Transverse colon (tissue), 4 donors: Measurements from ENCODE around the gene TXNRD3. TPM values are rescaled to one million over a fixed set of nuclear protein-coding genes. Genes with fewer than 3 reads are reported as not detected.

Source experiments
- DNase-seq: peaks from one replicate; pipeline ENCODE4 v3.0.0-alpha.2; 2019
- H3K27ac ChIP-seq, 4 donors: fragments of 200-600 bp; sonication (generic); 2 replicates each; pipeline ENCODE4 v1.5.1; 2016 to 2018; ENCODE audit warnings: inconsistent platforms in 4 of 4
- H3K27me3 ChIP-seq: fragments of 200-600 bp; sonication (generic); 2 replicates; pipeline ENCODE4 v1.5.1; 2017; ENCODE audit warnings: inconsistent platforms
- H3K36me3 ChIP-seq, 4 donors: fragments of 200-600 bp; sonication (generic); 2 replicates each; pipeline ENCODE4 v1.5.1; 2017 to 2019; ENCODE audit warnings: inconsistent platforms in 4 of 4
- H3K4me1 ChIP-seq, 4 donors: fragments of 200-600 bp; sonication (generic); 2 replicates each; pipeline ENCODE4 v1.5.1; 2017 to 2020; ENCODE audit warnings: inconsistent platforms in 4 of 4
- H3K4me3 ChIP-seq, 4 donors: fragments of 200-600 bp; sonication (generic); 1 replicate in 1 of 4; 2 replicates in 3 of 4; pipeline versions ENCODE4 v1.5.1 to v1.6.1; 2017 to 2019; ENCODE audit warnings: inconsistent platforms in 4 of 4
- H3K9me3 ChIP-seq, 2 donors: fragments of 200-600 bp; sonication (generic); 2 replicates each; pipeline ENCODE4 v1.5.1; 2017 to 2019; ENCODE audit warnings: inconsistent platforms in 2 of 2
- EP300 ChIP-seq: sonication (generic); formaldehyde crosslinking; IDR thresholded peaks from one replicate; pipeline ENCODE4 v1.6.1; 2017; ENCODE audit warnings: antibody characterized with exemption, low read depth
- POLR2A ChIP-seq: fragments of 450-650 bp; IDR thresholded peaks from one replicate; pipeline ENCODE4 v1.6.1; 2016; ENCODE audit warnings: antibody characterized with exemption, mild to moderate bottlenecking, moderate library complexity
- POLR2AphosphoS5 ChIP-seq, 3 donors: sonication (generic); formaldehyde crosslinking; IDR thresholded peaks; one replicate each; pipeline ENCODE4 v1.6.1; 2016; ENCODE audit warnings: antibody characterized with exemption in 3 of 3
- WGBS, 2 donors: methylation state at CpG; one replicate each; pipeline ENCODE4 v1.1.5; 2018; ENCODE audit warnings: low coverage in 1 of 2; 5-methylcytosine and 5-hydroxymethylcytosine counted together
- in situ Hi-C, 4 donors: fragments of 200-750 bp; cut with MboI; loops; one replicate each; pipeline versions ENCODE4 v1.15.0 to v1.15.1; 2017; ENCODE audit warnings: low sequenced_read_pairs in 3 of 4, low pct_ligation_motif_present in 1 of 4, low pct_unique_long_range_greater_than_20kb in 1 of 4
- intact Hi-C: fragments of 100-400 bp; cut with DNase I; formaldehyde crosslinking; loops from one replicate; pipeline ENCODE4 v1.15.1; 2023; ENCODE audit warnings: low total_unique reads
- total RNA-seq, 4 donors: library from RNA; depleted of rRNA; stranded (reverse); fragments of >200 nt; gene quantifications; one replicate each; pipeline ENCODE4 v1.1.0, GENCODE V29; 2016
- TF ChIP-seq, protein P1 (sequence below), 5 experiments: fragments of 200-600 bp in 3 of 5; fragments of 450-650 bp in 2 of 5; sonication (generic) in 3 of 5; IDR thresholded peaks; 1 replicate in 2 of 5; 2 replicates in 3 of 5; pipeline ENCODE4 v1.5.1; 2016 to 2017; ENCODE audit warnings: antibody characterized with exemption in 5 of 5, inconsistent platforms in 3 of 5, mild to moderate bottlenecking in 2 of 5, moderate library complexity in 1 of 5

Gene TXNRD3
- total RNA-seq, 4 donors from 2014 or later: 2.0 to 6.4 (median 3.5) TPM

DNA sequence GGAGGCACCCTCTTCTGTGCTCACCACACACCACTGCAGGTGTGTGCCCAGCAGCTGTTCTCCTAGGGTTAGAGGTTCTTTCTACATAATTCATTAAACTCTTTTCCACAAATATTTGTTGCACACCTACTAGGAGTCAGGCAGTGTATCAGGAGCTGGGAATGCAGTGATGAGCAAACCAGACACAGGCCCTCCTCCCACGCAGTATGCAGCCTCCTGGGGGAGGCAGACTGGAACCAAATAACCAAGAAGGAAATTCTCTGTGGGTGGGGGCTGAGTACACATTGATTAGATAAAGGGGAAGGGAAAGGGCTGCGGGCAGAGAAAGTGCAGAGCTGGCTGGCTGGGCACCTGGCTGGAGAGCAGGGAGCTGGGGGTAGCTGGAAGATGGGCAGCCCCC, 77.7 kb downstream of the TXNRD3 start:
- intact Hi-C loops: no loop called here

GRCh38 chr3:126573492-126574117, 81.3 kb downstream of the TXNRD3 start:
- TF ChIP-seq POLR2A: no peak
- TF ChIP-seq, protein P1, sequence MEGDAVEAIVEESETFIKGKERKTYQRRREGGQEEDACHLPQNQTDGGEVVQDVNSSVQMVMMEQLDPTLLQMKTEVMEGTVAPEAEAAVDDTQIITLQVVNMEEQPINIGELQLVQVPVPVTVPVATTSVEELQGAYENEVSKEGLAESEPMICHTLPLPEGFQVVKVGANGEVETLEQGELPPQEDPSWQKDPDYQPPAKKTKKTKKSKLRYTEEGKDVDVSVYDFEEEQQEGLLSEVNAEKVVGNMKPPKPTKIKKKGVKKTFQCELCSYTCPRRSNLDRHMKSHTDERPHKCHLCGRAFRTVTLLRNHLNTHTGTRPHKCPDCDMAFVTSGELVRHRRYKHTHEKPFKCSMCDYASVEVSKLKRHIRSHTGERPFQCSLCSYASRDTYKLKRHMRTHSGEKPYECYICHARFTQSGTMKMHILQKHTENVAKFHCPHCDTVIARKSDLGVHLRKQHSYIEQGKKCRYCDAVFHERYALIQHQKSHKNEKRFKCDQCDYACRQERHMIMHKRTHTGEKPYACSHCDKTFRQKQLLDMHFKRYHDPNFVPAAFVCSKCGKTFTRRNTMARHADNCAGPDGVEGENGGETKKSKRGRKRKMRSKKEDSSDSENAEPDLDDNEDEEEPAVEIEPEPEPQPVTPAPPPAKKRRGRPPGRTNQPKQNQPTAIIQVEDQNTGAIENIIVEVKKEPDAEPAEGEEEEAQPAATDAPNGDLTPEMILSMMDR (IDR thresholded peaks at IDR 0.05): no peak
- TF ChIP-seq EP300: no peak
- TF ChIP-seq POLR2AphosphoS5 (IDR thresholded peaks at IDR 0.05): no peak
- DNase-seq: peak; percentile 55
- intact Hi-C loops (no loop called here), in situ Hi-C loops (no loop called here)
- Histone ChIP-seq H3K27ac (no peak overlapping the region), H3K4me3 (no peak overlapping the region), H3K9me3 (no peaks in the 10 kb centered on the region), H3K27me3 (no peaks in the 10 kb centered on the region), H3K36me3 (no peaks in the 10 kb centered on the region), H3K4me1 (no peaks in the 10 kb centered on the region)
- WGBS, 2 donors: 42 to 54% methylated on average over 5 to 15 of the region's 15 CpGs

More for the DNA sequence above, 77.7 kb downstream of the TXNRD3 start:
- H3K27me3 ChIP-seq: no peaks in the 10 kb centered on the region
- no peaks in the 10 kb centered on the region for H3K9me3 ChIP-seq
- H3K27ac ChIP-seq: no peak overlapping the region
- no peak overlapping the region for H3K4me3 ChIP-seq
- in situ Hi-C loops: no loop called here
- no peaks in the 10 kb centered on the region for H3K4me1 ChIP-seq
- H3K36me3 ChIP-seq: no peaks in the 10 kb centered on the region
- no peak for TF ChIP-seq EP300
- no peak for TF ChIP-seq POLR2AphosphoS5 (IDR thresholded peaks at IDR 0.05)
- TF ChIP-seq POLR2A: no peak
- TF ChIP-seq, protein P1 (IDR thresholded peaks at IDR 0.05): no peak
- no peak for DNase-seq
- WGBS, 2 donors: 50% methylated on average over 2 of the region's 2 CpGs; no CpG with 5 or more reads in 1 of the 2 donors

GRCh38 chr3:126571078-126571477, 83.8 kb downstream of the TXNRD3 start:
- in situ Hi-C loops (no loop called here), intact Hi-C loops (no loop called here)
- TF ChIP-seq, protein P1 (IDR thresholded peaks at IDR 0.05): no peak
- TF ChIP-seq POLR2AphosphoS5 (IDR thresholded peaks at IDR 0.05) (no peak), POLR2A (no peak), EP300 (no peak)
- no peak for DNase-seq
- no peak overlapping the region for H3K4me3 ChIP-seq
- no peaks in the 10 kb centered on the region for H3K36me3 ChIP-seq
- no peaks in the 10 kb centered on the region for H3K27me3 ChIP-seq
- H3K27ac ChIP-seq: no peak overlapping the region
- no peaks in the 10 kb centered on the region for H3K9me3 ChIP-seq
- no peaks in the 10 kb centered on the region for H3K4me1 ChIP-seq
- 80% methylated on average over 5 of the region's 7 CpGs; no CpG with 5 or more reads in 1 of the 2 donors for WGBS, 2 donors

GRCh38 chr3:126570103-126570541, 84.8 kb downstream of the TXNRD3 start:
- in situ Hi-C loops: no loop called here
- TF ChIP-seq POLR2A (no peak), EP300 (no peak), POLR2AphosphoS5 (IDR thresholded peaks at IDR 0.05) (no peak)
- TF ChIP-seq, protein P1 (IDR thresholded peaks at IDR 0.05): no peak
- no peaks in the 10 kb centered on the region for H3K36me3 ChIP-seq
- DNase-seq: no peak
- no peak overlapping the region for H3K4me3 ChIP-seq
- intact Hi-C loops: no loop called here
- peaks cover 5% of the 10 kb centered on the region for H3K27me3 ChIP-seq
- 74% methylated on average over 6 of the region's 6 CpGs; no CpG with 5 or more reads in 1 of the 2 donors for WGBS, 2 donors
- no peaks in the 10 kb centered on the region for H3K9me3 ChIP-seq
- H3K4me1 ChIP-seq: no peaks in the 10 kb centered on the region
- no peak overlapping the region for H3K27ac ChIP-seq
